CD4-positive, CD25-positive, alpha-beta regulatory T cell (primary cell): ENCODE data around the gene HEATR5B. TPM values are rescaled to one million over a fixed set of nuclear protein-coding genes. Genes with fewer than 3 reads are reported as not detected.

Source experiments
- polyA plus RNA-seq, 4 donors: library from polyadenylated mRNA; unstranded; fragments of 300-500 nt; fragmentation: Illumina TruSeq; gene quantifications; one replicate each; pipeline ENCODE4 v1.2.3, GENCODE V29; 2021
- total RNA-seq: library from RNA; stranded (reverse); gene quantifications from one replicate; pipeline ENCODE4 v1.2.3, GENCODE V29; 2022

The HEATR5B gene
- total and polyA plus RNA-seq, 5 donors from 2014 or later, result 7.4 to 49.1 (median 10.0) TPM

Other genes with a start within 250 kb of the HEATR5B start
- 34.8 TPM for gene STRN, start 117.8 kb downstream of the HEATR5B start, total RNA-seq
- 10 to 100 TPM; 12.3 to 16.4 (median 12.3) TPM for gene STRN, start 117.8 kb downstream of the HEATR5B start, polyA plus RNA-seq
- 10.5 TPM for gene GPATCH11, start 146 bp upstream of the HEATR5B start, total RNA-seq
- gene GPATCH11, start 146 bp upstream of the HEATR5B start, polyA plus RNA-seq, result 10 to 100 TPM in 2 of 4 donors, 1 to 10 TPM in 2; 9.6 to 11.3 (median 10.2) TPM
- 40.9 TPM for gene EIF2AK2, start 72.6 kb upstream of the HEATR5B start, total RNA-seq
- gene EIF2AK2, start 72.6 kb upstream of the HEATR5B start, polyA plus RNA-seq, result 10 to 100 TPM; 20.5 to 23.4 (median 22.4) TPM
- not detected for gene SULT6B1, start 104.3 kb upstream of the HEATR5B start, total RNA-seq
- not detected for gene SULT6B1, start 104.3 kb upstream of the HEATR5B start, polyA plus RNA-seq
- gene CEBPZOS, start 112.1 kb upstream of the HEATR5B start, total RNA-seq, result 33.1 TPM
- gene CEBPZOS, start 112.1 kb upstream of the HEATR5B start, polyA plus RNA-seq, result 10 to 100 TPM; 24.8 to 37.7 (median 29.8) TPM
- 64.2 TPM for gene CEBPZ, start 147.2 kb upstream of the HEATR5B start, total RNA-seq
- 10 to 100 TPM; 25.1 to 39.1 (median 31.8) TPM for gene CEBPZ, start 147.2 kb upstream of the HEATR5B start, polyA plus RNA-seq
- 26.5 TPM for gene NDUFAF7, start 147.3 kb upstream of the HEATR5B start, total RNA-seq
- 1 to 10 TPM; 5.4 to 9.3 (median 6.8) TPM for gene NDUFAF7, start 147.3 kb upstream of the HEATR5B start, polyA plus RNA-seq
- 19.7 TPM for gene PRKD3, start 240.5 kb upstream of the HEATR5B start, total RNA-seq
- gene PRKD3, start 240.5 kb upstream of the HEATR5B start, polyA plus RNA-seq, result 10 to 100 TPM in 2 of 4 donors, 1 to 10 TPM in 2; 5.3 to 16.9 (median 12.2) TPM